GM19023 (cell line): ENCODE measurements around the gene PHAX.
"Not testable (repeated sequence)": the region's sequence is repeated elsewhere in the genome, so short reads cannot be mapped to it uniquely, and the experiment has no call there.

ENCODE experiments used
- ATAC-seq: cut with Tn5 transposase; IDR thresholded peaks from one replicate; pipeline ENCODE4 v1.9.1; 2021; ENCODE audit warnings: mild to moderate bottlenecking, moderate library complexity; ENCODE audit not compliant: unreplicated experiment

PHAX gene

GRCh38 chr5:126651013-126651577 is 50.3 kb downstream of the PHAX start:
- no peak for ATAC-seq

DNA sequence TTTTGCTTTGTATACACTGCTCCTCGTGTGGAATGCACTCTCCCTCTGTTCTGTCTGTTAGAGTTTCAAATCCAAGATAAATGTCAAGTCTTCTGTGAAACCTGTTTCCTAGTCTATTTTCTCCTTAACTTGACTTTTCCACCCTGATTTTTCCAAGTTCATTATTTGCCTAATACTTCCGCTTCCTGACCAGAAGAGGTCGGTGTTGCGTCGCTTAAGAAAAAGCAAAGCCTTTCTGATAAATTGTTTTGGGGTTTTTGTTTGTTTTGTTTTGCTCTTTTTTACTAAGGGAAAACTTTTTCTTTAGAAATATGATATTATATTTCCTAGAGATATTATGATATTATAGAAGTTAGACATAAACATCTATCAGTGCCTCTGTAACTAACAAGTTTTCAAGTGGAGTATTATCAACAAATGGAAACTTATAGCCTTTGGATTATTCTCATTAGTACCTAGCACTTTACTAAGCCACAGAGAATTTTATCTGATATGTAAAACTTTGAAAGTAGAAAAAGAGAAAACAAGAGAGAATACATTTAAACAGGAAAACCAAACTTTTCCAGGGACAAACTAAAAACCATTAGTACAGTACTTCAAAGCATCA is 55.8 kb downstream of the PHAX start:
- ATAC-seq: no peak

GRCh38 chr5:126658561-126658960 is 57.8 kb downstream of the PHAX start:
- no peak for ATAC-seq

GRCh38 chr5:126659805-126660482 is 59.2 kb downstream of the PHAX start:
- ATAC-seq: no peak

- ATAC-seq: no peak
Measured at GRCh38 chr5:126664586-126664985, 63.8 kb downstream of the PHAX start.

DNA sequence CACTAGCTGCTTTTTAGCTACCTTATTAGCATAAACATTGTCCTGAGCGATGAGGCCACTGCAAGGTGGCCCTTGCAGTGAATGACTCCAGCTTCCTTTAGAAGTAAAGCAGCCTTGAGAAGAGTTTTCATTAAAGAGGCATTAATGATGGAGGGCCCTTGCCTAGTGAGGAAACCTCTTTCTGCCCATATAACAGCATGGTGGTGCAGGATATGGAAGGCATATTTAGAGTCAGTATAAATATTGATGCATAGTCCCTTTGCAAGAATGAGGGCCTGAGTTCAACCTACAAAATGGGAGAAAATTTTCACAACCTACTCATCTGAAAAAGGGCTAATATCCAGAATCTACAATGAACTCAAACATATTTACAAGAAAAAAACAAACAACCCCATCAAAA is 69.4 kb downstream of the PHAX start:
- not testable (repeated sequence) for ATAC-seq

GRCh38 chr5:126671681-126672080 is 70.9 kb downstream of the PHAX start:
- not testable (repeated sequence) for ATAC-seq

- ATAC-seq: no peak
Measured at GRCh38 chr5:126673477-126673876, 72.7 kb downstream of the PHAX start.

- ATAC-seq: no peak
Measured at GRCh38 chr5:126674145-126674544, 73.4 kb downstream of the PHAX start.

DNA sequence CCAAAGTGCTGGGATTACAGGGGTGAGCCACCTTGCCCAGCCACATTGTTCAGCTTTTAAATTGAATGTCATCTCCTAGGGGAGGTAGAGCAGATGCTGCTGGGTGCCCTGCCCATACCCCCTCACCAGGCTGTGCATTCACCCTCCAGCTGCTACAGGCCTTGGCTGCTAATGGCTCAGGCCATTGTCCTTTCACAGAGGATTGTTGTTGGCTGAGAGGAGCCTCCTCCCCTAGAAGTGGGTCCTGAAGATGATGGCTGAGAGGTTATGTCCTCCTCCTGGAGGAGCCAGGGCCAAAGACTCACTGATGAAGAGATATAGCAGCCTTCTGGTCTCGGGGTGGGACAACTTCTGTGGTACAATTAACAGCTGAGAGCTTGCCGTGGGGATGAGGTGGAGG is 74.6 kb downstream of the PHAX start:
- no peak for ATAC-seq

GRCh38 chr5:126676195-126676624 is 75.5 kb downstream of the PHAX start:
- ATAC-seq: no peak
